ENCODE data around the gene TMEM151A.
"Not testable (repeated sequence)": the region's sequence is repeated elsewhere in the genome, so short reads cannot be mapped to it uniquely, and the experiment has no call there.

The TMEM151A gene

DNA sequence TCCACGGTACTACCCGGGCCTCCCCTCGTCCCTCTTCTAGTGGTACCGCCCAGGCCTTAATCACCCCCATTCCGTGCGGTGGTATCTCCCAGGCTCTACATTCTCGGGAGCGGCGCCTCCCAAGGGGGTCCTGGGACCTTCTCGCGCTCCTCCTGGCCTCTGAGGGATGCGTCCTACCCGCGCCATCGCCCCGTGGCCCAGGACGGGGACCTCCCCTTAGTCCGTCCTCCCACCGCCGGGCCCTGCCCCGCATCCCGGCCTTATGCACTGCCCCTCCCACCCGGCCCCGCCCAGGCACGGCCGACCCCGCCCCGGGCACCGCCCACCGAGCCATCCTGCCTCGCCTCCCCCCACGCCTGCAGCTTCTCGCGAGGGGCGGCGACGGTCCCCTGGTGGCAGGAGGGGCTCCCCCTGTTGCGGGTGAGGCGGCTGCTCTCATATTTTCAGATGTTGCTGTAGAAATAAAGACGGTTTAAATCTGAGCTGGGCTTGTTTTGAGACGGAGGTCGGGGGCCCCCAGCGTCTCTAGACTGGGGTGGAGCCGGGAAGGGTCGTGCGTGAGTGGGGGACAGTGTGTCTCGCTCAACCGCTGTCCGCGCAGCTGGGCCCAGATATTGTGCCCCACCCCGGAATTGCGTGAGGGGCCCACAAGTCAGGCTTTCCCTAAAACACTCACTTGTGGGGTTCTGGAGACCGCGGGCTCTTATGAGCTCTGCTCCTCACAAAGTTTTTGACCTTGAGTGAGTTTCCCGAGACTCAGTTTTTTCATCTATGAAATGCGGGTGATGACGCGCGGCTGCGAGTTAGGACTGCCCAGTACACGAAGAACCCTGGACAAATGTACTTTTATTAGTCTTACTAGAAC, 24.1 kb upstream of the TMEM151A start:
- peak; percentile 80 for DNase-seq

DNA sequence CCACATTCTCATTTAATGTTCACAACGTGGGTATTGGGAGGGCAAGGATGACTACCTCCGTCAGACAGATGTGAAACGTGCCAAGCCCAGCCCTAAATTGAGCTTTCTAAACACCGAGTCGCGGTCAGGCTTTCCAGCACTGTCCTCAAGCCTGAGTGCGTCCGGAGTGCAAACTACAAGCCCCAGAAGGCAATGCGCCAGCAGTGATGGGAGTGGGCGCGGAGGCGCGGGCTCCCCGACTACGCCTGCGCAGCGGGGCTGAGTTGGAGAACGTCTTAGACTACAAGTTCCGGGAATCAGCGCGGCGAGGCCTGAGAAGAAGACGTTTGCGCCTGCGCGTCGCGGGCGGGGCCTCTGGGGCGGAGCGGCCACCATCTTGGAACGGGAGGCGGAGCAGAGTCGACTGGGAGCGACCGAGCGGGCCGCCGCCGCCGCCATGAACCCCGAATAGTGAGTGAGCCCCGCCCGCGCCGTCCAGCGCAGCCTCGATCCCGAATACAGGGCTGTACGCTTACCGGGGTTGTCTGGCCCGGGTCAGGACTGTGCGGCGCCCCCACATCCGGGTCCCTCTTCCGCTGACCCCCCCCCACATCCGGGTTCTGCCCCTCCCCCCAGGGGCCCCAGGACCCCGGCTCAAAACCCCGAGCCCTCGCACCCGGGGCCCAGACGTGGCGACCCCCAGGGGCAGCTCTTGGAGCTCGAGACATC, 23.3 kb upstream of the TMEM151A start, which contains the start of gene RAB1B:
TSS of gene RAB1B (plus strand) at position 396 of the 708 bp plus-strand sequence. CDS start at position 437, 41 bp downstream.
- DNase-seq, result peak; percentile 98

GRCh38 chr11:66268952-66269905, 22.5 kb upstream of the TMEM151A start:
- DNase-seq, result peak; percentile 54

- DNase-seq, result no peak
Observed at GRCh38 chr11:66271816-66272215, 19.9 kb upstream of the TMEM151A start.

DNA sequence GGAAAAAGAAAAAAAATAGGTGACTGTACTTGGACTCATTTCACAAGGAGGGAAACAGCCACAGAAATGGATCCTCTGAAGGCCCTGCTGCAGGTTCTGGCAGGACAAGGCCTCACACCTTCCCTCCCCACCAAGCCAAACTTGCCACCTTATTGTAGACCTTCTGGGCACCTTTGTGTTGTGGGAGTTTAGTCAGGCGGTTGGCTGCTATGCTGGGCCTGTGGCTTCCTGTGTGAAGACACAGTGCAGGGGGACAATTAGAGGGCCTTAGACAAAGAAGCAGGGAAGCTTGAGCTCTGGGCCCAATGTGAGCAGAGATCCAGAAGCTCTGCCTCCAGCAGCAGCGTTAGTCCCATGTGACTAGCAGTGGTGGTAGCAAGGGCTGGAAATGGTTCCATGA, 19.1 kb upstream of the TMEM151A start:
- no peak for DNase-seq

- no peak for DNase-seq
Observed at GRCh38 chr11:66274219-66274618, 17.5 kb upstream of the TMEM151A start.

DNA sequence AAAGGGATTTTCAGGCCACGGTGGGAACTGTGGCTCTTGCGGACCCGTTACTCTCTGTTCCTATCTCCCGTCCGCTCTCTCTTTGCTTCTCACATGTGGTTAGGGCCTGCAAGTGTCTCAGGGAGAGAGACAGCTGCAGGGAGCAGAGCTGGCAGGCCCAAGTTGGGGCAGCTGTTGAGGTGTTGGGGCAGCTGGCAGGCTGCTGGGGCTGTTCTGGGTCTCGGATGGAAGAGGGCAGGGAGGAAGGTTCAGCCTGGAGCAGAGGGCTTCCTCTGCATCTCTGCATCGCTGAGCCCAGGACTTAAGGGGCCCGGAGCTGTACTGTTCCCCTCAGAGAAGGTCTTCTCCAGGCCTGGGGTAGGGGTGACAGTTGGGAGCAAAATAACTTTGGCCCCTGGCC, 16.3 kb upstream of the TMEM151A start:
- no peak for DNase-seq

GRCh38 chr11:66275984-66276612, 15.6 kb upstream of the TMEM151A start:
- no peak for DNase-seq

GRCh38 chr11:66276619-66277018, 15.1 kb upstream of the TMEM151A start:
- DNase-seq, result not testable (repeated sequence)

DNA sequence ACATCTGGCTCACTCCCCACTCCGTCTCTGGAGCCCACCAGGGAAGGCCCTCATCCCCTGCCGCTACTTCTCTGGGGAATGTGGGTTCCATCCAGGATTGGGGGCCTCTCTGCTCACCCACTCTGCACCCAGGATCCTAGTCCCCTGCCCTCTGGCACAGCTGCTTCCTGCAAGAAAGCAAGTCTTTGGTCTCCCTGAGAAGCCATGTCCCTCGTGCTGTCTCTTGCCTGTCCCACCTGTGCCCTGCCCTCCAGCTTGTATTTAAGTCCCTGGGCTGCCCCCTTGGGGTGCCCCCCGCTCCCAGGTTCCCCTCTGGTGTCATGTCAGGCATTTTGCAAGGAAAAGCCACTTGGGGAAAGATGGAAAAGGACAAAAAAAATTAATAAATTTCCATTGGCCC, 14.6 kb upstream of the TMEM151A start:
- DNase-seq, result not testable (repeated sequence)

- DNase-seq, result peak; percentile 56
Observed at GRCh38 chr11:66277471-66278362, 14.0 kb upstream of the TMEM151A start, which contains the start of gene CNIH2. CNIH2 (plus strand) TSS chr11:66278175; CDS start chr11:66278457, 282 bp downstream.

DNA sequence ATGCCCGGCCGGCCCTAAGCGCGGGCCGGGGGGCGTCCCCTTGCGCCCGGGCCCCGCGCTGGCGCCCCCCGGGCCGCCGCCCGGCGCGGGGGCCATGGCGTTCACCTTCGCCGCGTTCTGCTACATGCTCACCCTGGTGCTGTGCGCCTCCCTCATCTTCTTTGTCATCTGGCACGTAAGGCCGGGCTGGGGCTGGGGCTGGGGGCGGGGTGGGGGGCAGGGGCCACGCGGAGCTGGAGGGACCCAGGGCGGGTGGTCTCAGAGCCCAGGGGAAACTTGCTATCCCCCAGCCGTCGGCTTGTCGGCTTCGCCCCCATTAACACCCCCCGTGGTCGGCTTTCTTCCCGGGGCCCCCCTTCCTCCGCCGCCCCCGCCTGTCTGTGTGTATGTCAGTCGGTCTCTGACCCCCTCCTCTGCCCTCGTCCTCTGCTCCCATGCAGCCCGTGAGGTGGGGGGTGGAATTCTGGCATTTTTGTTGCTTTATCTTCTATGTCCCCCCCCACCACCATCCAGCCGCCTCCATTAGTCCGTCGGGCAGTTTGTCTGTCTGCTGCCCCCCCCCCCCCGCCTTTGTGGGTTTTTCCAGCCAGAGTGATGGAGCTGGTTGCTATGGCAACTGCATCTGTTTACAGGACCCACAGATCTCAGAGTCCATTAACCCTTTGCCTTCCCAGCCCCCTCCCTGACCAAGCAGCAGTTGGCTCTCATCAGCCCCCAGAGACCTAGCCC, 13.2 kb upstream of the TMEM151A start:
- DNase-seq, result no peak

- DNase-seq, result no peak
Observed at GRCh38 chr11:66279092-66279734, 12.5 kb upstream of the TMEM151A start.

- no peak for DNase-seq
Observed at GRCh38 chr11:66280428-66280827, 11.3 kb upstream of the TMEM151A start.

DNA sequence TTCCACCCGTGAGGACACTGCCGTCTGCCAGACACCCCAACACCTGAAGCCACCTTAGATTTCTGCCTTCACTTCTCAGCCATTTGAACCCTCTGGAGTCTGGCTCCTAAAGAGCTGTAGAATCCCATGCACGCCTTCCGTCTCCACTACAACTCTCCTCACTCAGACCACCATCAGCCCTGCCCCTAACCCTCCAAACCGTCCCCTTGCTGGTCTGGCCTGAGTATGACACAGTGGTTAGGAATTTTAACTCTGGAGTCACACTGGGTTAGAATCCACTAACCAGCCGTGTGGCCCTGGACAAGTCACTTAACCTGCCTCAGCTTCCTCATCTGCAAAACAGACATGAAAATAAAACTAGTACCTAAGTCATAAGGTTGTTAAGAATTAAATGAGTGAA, 10.7 kb upstream of the TMEM151A start:
- no peak for DNase-seq

- DNase-seq, result no peak
Observed at GRCh38 chr11:66281776-66282467, 9.8 kb upstream of the TMEM151A start.

DNA sequence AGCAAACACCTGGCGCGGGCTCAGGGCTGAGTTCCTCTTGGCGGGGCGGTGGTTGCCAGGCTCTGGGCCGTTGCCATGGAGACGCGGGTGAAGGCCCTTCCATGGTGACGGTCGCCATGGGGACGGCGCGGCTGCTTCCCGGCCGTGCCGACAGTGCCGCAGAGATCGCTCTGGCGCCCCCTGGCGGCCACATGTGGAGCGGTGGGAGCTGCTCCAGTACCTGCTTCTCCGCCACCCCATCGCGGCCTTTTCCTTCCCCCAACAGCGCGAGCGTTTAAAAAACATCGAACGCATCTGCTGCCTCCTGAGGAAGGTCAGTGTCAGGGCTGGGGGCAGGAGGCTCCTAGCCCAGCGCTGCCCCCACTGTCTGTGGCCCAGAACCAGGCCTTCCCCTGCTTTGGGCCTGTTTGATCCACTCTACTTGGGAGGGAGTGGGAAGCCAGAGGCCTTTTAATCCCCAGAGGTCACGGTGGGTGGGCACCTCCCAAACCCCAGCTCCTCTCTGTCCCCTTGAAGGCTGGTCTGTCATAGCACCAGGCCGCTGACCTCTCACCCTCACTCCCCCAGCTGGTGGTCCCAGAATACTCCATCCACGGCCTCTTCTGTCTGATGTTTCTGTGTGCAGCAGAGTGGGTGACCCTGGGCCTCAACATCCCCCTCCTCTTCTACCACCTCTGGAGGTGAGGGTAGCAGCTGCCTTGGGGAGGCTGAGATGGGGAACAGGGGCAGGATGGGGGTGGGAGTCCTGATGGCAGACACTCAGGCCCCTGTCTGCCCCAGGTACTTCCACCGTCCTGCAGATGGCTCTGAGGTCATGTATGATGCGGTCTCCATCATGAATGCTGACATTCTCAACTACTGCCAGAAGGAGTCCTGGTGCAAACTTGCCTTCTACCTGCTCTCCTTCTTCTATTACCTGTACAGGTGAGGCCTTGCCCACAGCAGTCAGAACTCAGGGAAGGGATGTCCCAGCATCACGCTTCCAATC, 8.9 kb upstream of the TMEM151A start:
- peak; percentile 98 for DNase-seq
